Stimulated activated naive B cell treated with anti-CD40 and anti-IgM and Interleukin-4, amounts not matched to agents 10 μg/mL and 1 μg/mL and 100 μg/mL, for 72 hours (primary cell): Measurements from ENCODE around the gene COL24A1.
"Not testable (repeated sequence)": the region's sequence is repeated elsewhere in the genome, so short reads cannot be mapped to it uniquely, and the experiment has no call there.

ENCODE experiments used
- ATAC-seq, 2 donors: fragments of 150-1000 bp; cut with Tn5 transposase; replicated peaks; 2 replicates each; pipeline ENCODE4 v1.10.0; 2021; ENCODE audit warnings: moderate library complexity in 1 of 2
- DNase-seq: peaks from one replicate; pipeline ENCODE4 v3.0.0; 2021
- H3K27ac Mint-ChIP-seq: one replicate; pipeline ENCODE4 v1.8.0; 2022; ENCODE audit warnings: mild to moderate bottlenecking, mixed read lengths
- H3K27me3 Mint-ChIP-seq, 2 donors: one replicate each; pipeline ENCODE4 v1.8.0; 2022; ENCODE audit warnings: mixed read lengths in 2 of 2
- H3K36me3 Mint-ChIP-seq, 2 donors: one replicate each; pipeline ENCODE4 v1.8.0; 2022; ENCODE audit warnings: mixed read lengths in 2 of 2, mild to moderate bottlenecking in 1 of 2
- H3K4me1 Mint-ChIP-seq, 2 donors: one replicate each; pipeline ENCODE4 v1.8.0; 2022; ENCODE audit warnings: mixed read lengths in 2 of 2, mild to moderate bottlenecking in 1 of 2
- H3K4me3 Mint-ChIP-seq, 2 donors: one replicate each; pipeline ENCODE4 v1.8.0; 2022; ENCODE audit warnings: mild to moderate bottlenecking in 2 of 2, mixed read lengths in 2 of 2, moderate library complexity in 1 of 2
- H3K9me3 Mint-ChIP-seq, 2 donors: one replicate each; pipeline ENCODE4 v1.8.0; 2022; ENCODE audit warnings: mixed read lengths in 2 of 2, mild to moderate bottlenecking in 1 of 2

The COL24A1 gene

GRCh38 chr1:85889870-85890269, 266.7 kb downstream of the COL24A1 start:
- H3K4me3 Mint-ChIP-seq = no peak overlapping the region
- peaks cover 0 to 11% of the 10 kb centered on the region in 2 donors for H3K27me3 Mint-ChIP-seq
- H3K4me1 Mint-ChIP-seq = no peaks in the 10 kb centered on the region
- ATAC-seq = no peak
- H3K9me3 Mint-ChIP-seq = no peaks in the 10 kb centered on the region
- H3K27ac Mint-ChIP-seq = no peak overlapping the region
- no peak for DNase-seq
- H3K36me3 Mint-ChIP-seq = no peaks in the 10 kb centered on the region

- DNase-seq (no peak), ATAC-seq (no peak)
- Mint-ChIP-seq H3K9me3 (no peaks in the 10 kb centered on the region), H3K36me3 (no peaks in the 10 kb centered on the region), H3K27me3 (peaks cover 0 to 11% of the 10 kb centered on the region in 2 donors), H3K27ac (no peak overlapping the region), H3K4me3 (no peak overlapping the region), H3K4me1 (no peaks in the 10 kb centered on the region)
These were observed 267.7 kb downstream of the COL24A1 start for GRCh38 chr1:85888921-85889320.

- ATAC-seq (peak; percentile 25 to 39), DNase-seq (no peak)
- Mint-ChIP-seq H3K36me3 (no peaks in the 10 kb centered on the region), H3K9me3 (no peaks in the 10 kb centered on the region), H3K27ac (no peak overlapping the region), H3K4me3 (no peak overlapping the region), H3K27me3 (peaks cover 0 to 6% of the 10 kb centered on the region in 2 donors), H3K4me1 (no peaks in the 10 kb centered on the region)
These were observed 272.1 kb downstream of the COL24A1 start for GRCh38 chr1:85884372-85885035.

GRCh38 chr1:85867189-85867588, 289.4 kb downstream of the COL24A1 start:
- peaks cover 0 to 1% of the 10 kb centered on the region in 2 donors for H3K9me3 Mint-ChIP-seq
- ATAC-seq (no peak), DNase-seq (no peak)
- no peaks in the 10 kb centered on the region for H3K4me1 Mint-ChIP-seq
- H3K27me3 Mint-ChIP-seq = peaks cover 3 to 5% of the 10 kb centered on the region in 2 donors
- H3K4me3 Mint-ChIP-seq = no peak overlapping the region
- no peak overlapping the region for H3K27ac Mint-ChIP-seq
- H3K36me3 Mint-ChIP-seq = no peaks in the 10 kb centered on the region

- no peak overlapping the region for H3K4me3 Mint-ChIP-seq
- no peaks in the 10 kb centered on the region for H3K4me1 Mint-ChIP-seq
- no peak overlapping the region for H3K27ac Mint-ChIP-seq
- peaks cover 2 to 5% of the 10 kb centered on the region in 2 donors for H3K27me3 Mint-ChIP-seq
- no peaks in the 10 kb centered on the region for H3K36me3 Mint-ChIP-seq
- peaks cover 0 to 1% of the 10 kb centered on the region in 2 donors for H3K9me3 Mint-ChIP-seq
- ATAC-seq = no peak
- DNase-seq = no peak
These were observed 291.4 kb downstream of the COL24A1 start for GRCh38 chr1:85865213-85865612.

- Mint-ChIP-seq H3K36me3 (no peaks in the 10 kb centered on the region), H3K4me3 (no peak overlapping the region), H3K27me3 (peaks cover 3% of the 10 kb centered on the region in 2 donors), H3K27ac (no peak overlapping the region), H3K4me1 (no peaks in the 10 kb centered on the region), H3K9me3 (peaks cover 0 to 1% of the 10 kb centered on the region in 2 donors)
- ATAC-seq (no peak), DNase-seq (no peak)
These were observed 291.8 kb downstream of the COL24A1 start for GRCh38 chr1:85864727-85865126.

- DNase-seq, H3K27ac Mint-ChIP-seq, H3K27me3 Mint-ChIP-seq, ATAC-seq, H3K9me3 Mint-ChIP-seq, H3K4me1 Mint-ChIP-seq, H3K4me3 Mint-ChIP-seq, H3K36me3 Mint-ChIP-seq: not testable (repeated sequence)
These were observed 292.9 kb downstream of the COL24A1 start for GRCh38 chr1:85863639-85864038.

GRCh38 chr1:85862456-85862855, 294.1 kb downstream of the COL24A1 start:
- no peak for ATAC-seq
- H3K4me1 Mint-ChIP-seq = no peaks in the 10 kb centered on the region
- no peak overlapping the region for H3K27ac Mint-ChIP-seq
- peaks cover 0 to 12% of the 10 kb centered on the region in 2 donors for H3K27me3 Mint-ChIP-seq
- no peak overlapping the region for H3K4me3 Mint-ChIP-seq
- H3K36me3 Mint-ChIP-seq = no peaks in the 10 kb centered on the region
- H3K9me3 Mint-ChIP-seq = peaks cover 0 to 1% of the 10 kb centered on the region in 2 donors
- DNase-seq = no peak

GRCh38 chr1:85857991-85858390, 298.6 kb downstream of the COL24A1 start:
- Mint-ChIP-seq H3K4me1 (no peaks in the 10 kb centered on the region), H3K4me3 (no peak overlapping the region), H3K27ac (no peak overlapping the region), H3K36me3 (no peaks in the 10 kb centered on the region), H3K9me3 (no peaks in the 10 kb centered on the region), H3K27me3 (peaks cover 0 to 12% of the 10 kb centered on the region in 2 donors)
- no peak for ATAC-seq
- DNase-seq = no peak

GRCh38 chr1:85850238-85850637, 306.3 kb downstream of the COL24A1 start:
- ATAC-seq (no peak), DNase-seq (no peak)
- no peak overlapping the region for H3K4me3 Mint-ChIP-seq
- no peaks in the 10 kb centered on the region for H3K4me1 Mint-ChIP-seq
- no peaks in the 10 kb centered on the region for H3K9me3 Mint-ChIP-seq
- H3K27ac Mint-ChIP-seq = no peak overlapping the region
- H3K36me3 Mint-ChIP-seq = no peaks in the 10 kb centered on the region
- H3K27me3 Mint-ChIP-seq = no peaks in the 10 kb centered on the region

- no peak for ATAC-seq
- H3K27ac Mint-ChIP-seq = no peak overlapping the region
- no peaks in the 10 kb centered on the region for H3K4me1 Mint-ChIP-seq
- H3K4me3 Mint-ChIP-seq = no peak overlapping the region
- no peaks in the 10 kb centered on the region for H3K27me3 Mint-ChIP-seq
- no peaks in the 10 kb centered on the region for H3K36me3 Mint-ChIP-seq
- no peaks in the 10 kb centered on the region for H3K9me3 Mint-ChIP-seq
- DNase-seq = no peak
These were observed 306.9 kb downstream of the COL24A1 start for GRCh38 chr1:85849660-85850059.

- Mint-ChIP-seq H3K4me1 (no peaks in the 10 kb centered on the region), H3K27ac (no peak overlapping the region), H3K4me3 (no peak overlapping the region), H3K9me3 (no peaks in the 10 kb centered on the region), H3K36me3 (no peaks in the 10 kb centered on the region), H3K27me3 (no peaks in the 10 kb centered on the region)
- no peak for ATAC-seq
- no peak for DNase-seq
These were observed 309.2 kb downstream of the COL24A1 start for GRCh38 chr1:85847356-85847755.

- no peaks in the 10 kb centered on the region for H3K9me3 Mint-ChIP-seq
- no peak overlapping the region for H3K4me3 Mint-ChIP-seq
- H3K36me3 Mint-ChIP-seq = no peaks in the 10 kb centered on the region
- H3K4me1 Mint-ChIP-seq = no peaks in the 10 kb centered on the region
- ATAC-seq (no peak), DNase-seq (no peak)
- no peak overlapping the region for H3K27ac Mint-ChIP-seq
- H3K27me3 Mint-ChIP-seq = no peaks in the 10 kb centered on the region
These were observed 309.9 kb downstream of the COL24A1 start for GRCh38 chr1:85846706-85847105.

- H3K36me3 Mint-ChIP-seq = no peaks in the 10 kb centered on the region
- no peaks in the 10 kb centered on the region for H3K27me3 Mint-ChIP-seq
- ATAC-seq (no peak), DNase-seq (no peak)
- no peak overlapping the region for H3K27ac Mint-ChIP-seq
- H3K4me1 Mint-ChIP-seq = peaks cover 2 to 12% of the 10 kb centered on the region in 2 donors
- no peak overlapping the region for H3K4me3 Mint-ChIP-seq
- no peaks in the 10 kb centered on the region for H3K9me3 Mint-ChIP-seq
These were observed 317.1 kb downstream of the COL24A1 start for GRCh38 chr1:85839459-85839858.

- peaks cover 2 to 12% of the 10 kb centered on the region in 2 donors for H3K4me1 Mint-ChIP-seq
- peak; percentile 97 for ATAC-seq
- no peaks in the 10 kb centered on the region for H3K27me3 Mint-ChIP-seq
- no peak overlapping the region for H3K27ac Mint-ChIP-seq
- H3K36me3 Mint-ChIP-seq = no peaks in the 10 kb centered on the region
- no peaks in the 10 kb centered on the region for H3K9me3 Mint-ChIP-seq
- H3K4me3 Mint-ChIP-seq = no peak overlapping the region
- no peak for DNase-seq
These were observed 318.3 kb downstream of the COL24A1 start for GRCh38 chr1:85838238-85838637.
